ENCODE data around the gene ANKRD23. TPM values are rescaled to one million over a fixed set of nuclear protein-coding genes. Genes with fewer than 3 reads are reported as not detected.
"Not testable (repeated sequence)": the region's sequence is repeated elsewhere in the genome, so short reads cannot be mapped to it uniquely, and the experiment has no call there.

Gene ANKRD23
- total and polyA plus RNA-seq, 3 donors from 2014 or later = 5.3 to 7.5 (median 6.8) TPM

DNA sequence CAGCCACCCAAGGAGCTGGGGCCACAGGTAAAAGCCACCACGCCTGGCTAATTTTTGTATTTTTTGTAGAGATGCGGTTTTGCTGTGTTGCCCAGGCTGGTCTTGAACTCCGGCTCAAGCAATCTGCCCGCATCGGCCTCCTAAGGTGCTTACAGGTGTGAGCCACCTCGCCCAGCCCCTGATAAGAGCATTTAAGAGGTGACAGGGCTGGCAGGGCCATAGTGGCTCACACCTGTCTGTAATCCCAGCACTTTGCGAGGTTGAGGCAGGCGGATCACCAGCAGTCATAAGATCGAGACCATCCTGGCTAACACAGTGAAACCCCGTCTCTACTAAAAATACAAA lies 36.7 kb downstream of the ANKRD23 start:
- intact Hi-C loops (cut with DNase I; ENCODE audit: low total_unique reads) = no loop called here
- DNase-seq = no peak

GRCh38 chr2:96806468-96807126 lies 37.2 kb downstream of the ANKRD23 start:
- Histone ChIP-seq H3K4me1 (peaks cover 6% of the 10 kb centered on the region), H3K27ac (no peak overlapping the region)
- TF ChIP-seq POLR2A (IDR thresholded peaks at IDR 0.05) (no peak), CTCF (IDR thresholded peaks at IDR 0.05) (no peak)

More for the DNA sequence above, 36.7 kb downstream of the ANKRD23 start:
- H3K27ac ChIP-seq = no peak overlapping the region
- H3K36me3 ChIP-seq (ENCODE audit: low read depth, missing control alignments) = no peaks in the 10 kb centered on the region
- 97% methylated on average over 10 of the region's 10 CpGs for WGBS, 2 donors
- no peak overlapping the region for H3K4me3 ChIP-seq
- H3K4me1 ChIP-seq = peaks cover 6% of the 10 kb centered on the region
- H3K27me3 ChIP-seq = no peaks in the 10 kb centered on the region
- TF ChIP-seq CTCF (IDR thresholded peaks at IDR 0.05) (no peak), POLR2A (IDR thresholded peaks at IDR 0.05) (no peak)
- H3K9me3 ChIP-seq = no peaks in the 10 kb centered on the region

DNA sequence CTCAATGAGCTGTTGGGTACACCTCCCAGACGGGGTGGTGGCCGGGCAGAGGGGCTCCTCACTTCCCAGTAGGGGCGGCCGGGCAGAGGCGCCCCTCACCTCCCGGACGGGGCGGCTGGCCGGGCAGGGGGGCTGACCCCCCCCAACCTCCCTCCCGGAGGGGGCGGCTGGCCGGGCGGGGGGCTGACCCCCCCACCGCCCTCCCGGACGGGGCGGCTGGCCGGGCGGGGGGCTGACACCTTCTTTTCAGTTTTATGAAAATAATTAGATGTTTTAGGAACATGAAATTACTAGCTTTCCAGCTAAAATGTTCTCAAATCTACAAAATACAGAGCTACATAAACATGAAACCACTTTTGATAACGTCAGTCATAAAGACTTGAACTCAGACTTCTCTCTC lies 37.9 kb downstream of the ANKRD23 start:
- H3K9me3 ChIP-seq; H3K4me1 ChIP-seq; H3K27me3 ChIP-seq; H3K27ac ChIP-seq; DNase-seq; H3K36me3 ChIP-seq (ENCODE audit: low read depth, missing control alignments); intact Hi-C loops (cut with DNase I; ENCODE audit: low total_unique reads); H3K4me3 ChIP-seq: not testable (repeated sequence)
- 90 to 95% methylated on average over 8 to 20 of the region's 20 CpGs for WGBS, 2 donors

More at GRCh38 chr2:96806468-96807126, 37.2 kb downstream of the ANKRD23 start:
- 80 to 81% methylated on average over 23 of the region's 23 CpGs for WGBS, 2 donors
- Histone ChIP-seq H3K27me3 (no peaks in the 10 kb centered on the region), H3K4me3 (no peak overlapping the region), H3K36me3 (ENCODE audit: low read depth, missing control alignments) (no peaks in the 10 kb centered on the region), H3K9me3 (no peaks in the 10 kb centered on the region)
- intact Hi-C loops (cut with DNase I; ENCODE audit: low total_unique reads) = no loop called here
- no peak for DNase-seq

GRCh38 chr2:96804986-96805385 lies 38.8 kb downstream of the ANKRD23 start:
- Histone ChIP-seq H3K27ac (no peak overlapping the region), H3K4me1 (peaks cover 4% of the 10 kb centered on the region), H3K27me3 (no peaks in the 10 kb centered on the region), H3K36me3 (ENCODE audit: low read depth, missing control alignments) (no peaks in the 10 kb centered on the region), H3K4me3 (no peak overlapping the region), H3K9me3 (no peaks in the 10 kb centered on the region)
- intact Hi-C loops (cut with DNase I; ENCODE audit: low total_unique reads) = no loop called here
- TF ChIP-seq CTCF (IDR thresholded peaks at IDR 0.05) (no peak), POLR2A (IDR thresholded peaks at IDR 0.05) (no peak)
- DNase-seq = no peak

GRCh38 chr2:96802721-96803120 lies 41.1 kb downstream of the ANKRD23 start:
- Histone ChIP-seq H3K9me3 (no peaks in the 10 kb centered on the region), H3K4me3 (no peak overlapping the region), H3K27me3 (no peaks in the 10 kb centered on the region), H3K27ac (no peak overlapping the region), H3K36me3 (ENCODE audit: low read depth, missing control alignments) (no peaks in the 10 kb centered on the region), H3K4me1 (no peaks in the 10 kb centered on the region)
- intact Hi-C loops (cut with DNase I; ENCODE audit: low total_unique reads) = no loop called here
- no peak for DNase-seq
- TF ChIP-seq POLR2A (IDR thresholded peaks at IDR 0.05) (no peak), CTCF (IDR thresholded peaks at IDR 0.05) (no peak)
- WGBS, 2 donors = 93 to 96% methylated on average over 7 of the region's 7 CpGs
